Large intestine (tissue), 3 donors: ENCODE data around the gene MRPS6. TPM values are rescaled to one million over a fixed set of nuclear protein-coding genes. Genes with fewer than 3 reads are reported as not detected.

ENCODE experiments used
- DNase-seq, 2 donors: peaks; one replicate each; pipeline versions ENCODE4 v3.0.0 to v3.0.0-alpha.2; 2013
- H3K27ac ChIP-seq: one replicate; pipeline ENCODE4 v1.5.1; 2013; ENCODE audit warnings: low read length
- H3K27me3 ChIP-seq: 2 replicates; pipeline ENCODE4 v1.6.1; 2013; ENCODE audit warnings: low read length; ENCODE audit not compliant: control insufficient read depth, insufficient read depth
- H3K36me3 ChIP-seq: 2 replicates; pipeline ENCODE4 v1.6.1; 2013; ENCODE audit warnings: low read length; ENCODE audit not compliant: control insufficient read depth, insufficient read depth
- H3K4me1 ChIP-seq: one replicate; pipeline ENCODE4 v1.6.1; 2013; ENCODE audit warnings: low read length; ENCODE audit not compliant: control insufficient read depth, insufficient read depth
- H3K4me3 ChIP-seq: one replicate; pipeline ENCODE4 v1.5.1; 2013; ENCODE audit warnings: low read length
- H3K9me3 ChIP-seq: one replicate; pipeline ENCODE4 v1.6.1; 2013; ENCODE audit warnings: mild to moderate bottlenecking, low read depth, low read length, moderate library complexity; ENCODE audit not compliant: control insufficient read depth
- WGBS: methylation state at CpG from one replicate; pipeline ENCODE4 v1.1.5; 2013; ENCODE audit warnings: low lambda C conversion rate; ENCODE audit not compliant: insufficient coverage; 5-methylcytosine and 5-hydroxymethylcytosine counted together
- polyA plus RNA-seq: library from polyadenylated mRNA; unstranded; fragments of 120-200 nt; gene quantifications from one replicate; pipeline ENCODE4 v1.2.1, GENCODE V29; 2013

MRPS6 gene
- polyA plus RNA-seq, 1 donor = 111 TPM

- WGBS = no CpG with 5 or more reads among the region's 2 CpGs
- peaks cover 5% of the 10 kb centered on the region for H3K36me3 ChIP-seq
These were observed 40.5 kb downstream of the MRPS6 start for GRCh38 chr21:34113842-34114241.

DNA sequence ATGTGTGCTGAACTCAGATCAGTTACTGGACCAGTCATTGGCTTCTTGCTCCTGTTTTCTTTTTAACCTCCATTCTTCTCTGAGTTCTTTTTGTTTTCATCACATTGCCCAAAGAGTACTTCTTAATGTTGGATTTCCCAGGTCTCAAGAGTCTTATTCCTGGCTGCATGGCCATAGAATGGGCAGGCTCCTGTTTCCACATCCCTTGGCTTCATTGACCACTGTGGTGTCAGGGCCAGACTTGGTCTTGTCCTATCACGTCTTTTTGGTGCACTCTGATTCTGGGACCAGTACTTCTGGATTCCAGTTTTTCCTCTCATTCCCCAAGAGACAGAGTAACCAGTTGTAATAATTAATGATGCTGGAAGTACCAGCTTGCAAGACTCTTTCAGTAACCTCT is 41.8 kb downstream of the MRPS6 start:
- no peak for DNase-seq
- H3K27ac ChIP-seq = peak overlapping the region; percentile 54
- no CpG with 5 or more reads among the region's 1 CpG for WGBS
- H3K36me3 ChIP-seq = peaks cover 5% of the 10 kb centered on the region
- H3K27me3 ChIP-seq = no peaks in the 10 kb centered on the region
- H3K4me1 ChIP-seq = peaks cover 13% of the 10 kb centered on the region
- no peak overlapping the region for H3K4me3 ChIP-seq
- peaks cover 9% of the 10 kb centered on the region for H3K9me3 ChIP-seq

More at GRCh38 chr21:34113842-34114241, 40.5 kb downstream of the MRPS6 start:
- Histone ChIP-seq H3K27ac (no peak overlapping the region), H3K9me3 (peaks cover 9% of the 10 kb centered on the region), H3K4me1 (peaks cover 13% of the 10 kb centered on the region), H3K4me3 (no peak overlapping the region), H3K27me3 (no peaks in the 10 kb centered on the region)
- no peak for DNase-seq

- no peaks in the 10 kb centered on the region for H3K27me3 ChIP-seq
- H3K36me3 ChIP-seq = peaks cover 5% of the 10 kb centered on the region
- no peak overlapping the region for H3K4me3 ChIP-seq
- peaks cover 13% of the 10 kb centered on the region for H3K4me1 ChIP-seq
- H3K9me3 ChIP-seq = peaks cover 9% of the 10 kb centered on the region
- no CpG with 5 or more reads among the region's 3 CpGs for WGBS
- peak overlapping the region; percentile 80 for H3K27ac ChIP-seq
- peak; percentile 83 to 93 for DNase-seq
These were observed 43.2 kb downstream of the MRPS6 start for GRCh38 chr21:34116569-34116968.

- Histone ChIP-seq H3K36me3 (peaks cover 13% of the 10 kb centered on the region), H3K27me3 (no peaks in the 10 kb centered on the region), H3K4me1 (peaks cover 12% of the 10 kb centered on the region), H3K27ac (no peak overlapping the region), H3K9me3 (peaks cover 4% of the 10 kb centered on the region), H3K4me3 (no peak overlapping the region)
- WGBS = 100% methylated on average over 1 of the region's 2 CpGs
- no peak for DNase-seq
These were observed 47.5 kb downstream of the MRPS6 start for GRCh38 chr21:34120867-34121266.

GRCh38 chr21:34122047-34122446 is 48.7 kb downstream of the MRPS6 start:
- DNase-seq = no peak
- H3K4me1 ChIP-seq = peaks cover 5% of the 10 kb centered on the region
- WGBS = 100% methylated on average over 2 of the region's 2 CpGs
- no peaks in the 10 kb centered on the region for H3K27me3 ChIP-seq
- no peak overlapping the region for H3K4me3 ChIP-seq
- peaks cover 22% of the 10 kb centered on the region for H3K36me3 ChIP-seq
- no peaks in the 10 kb centered on the region for H3K9me3 ChIP-seq
- H3K27ac ChIP-seq = no peak overlapping the region

DNA sequence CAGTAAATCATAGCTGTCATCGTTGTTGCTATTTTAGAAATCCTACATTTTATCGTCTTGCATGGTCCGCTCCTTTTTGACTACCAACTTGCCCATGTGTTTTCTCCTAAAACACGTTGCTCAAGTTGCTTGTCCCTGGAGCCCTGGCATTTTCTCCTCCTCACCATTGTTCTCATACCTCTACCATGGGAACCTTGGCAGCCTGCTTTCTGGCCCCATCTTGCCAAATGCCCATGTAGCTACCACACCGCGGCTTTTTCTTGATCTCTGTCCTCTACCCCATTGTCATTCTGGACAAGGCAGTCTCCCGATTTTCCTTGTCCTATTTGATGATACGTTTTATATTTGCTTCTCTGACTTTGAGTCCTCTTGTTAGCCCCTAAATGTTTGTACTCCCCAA is 50.2 kb downstream of the MRPS6 start:
- Histone ChIP-seq H3K36me3 (peaks cover 19% of the 10 kb centered on the region), H3K4me3 (no peak overlapping the region), H3K27me3 (no peaks in the 10 kb centered on the region), H3K4me1 (peaks cover 4% of the 10 kb centered on the region), H3K27ac (no peak overlapping the region), H3K9me3 (no peaks in the 10 kb centered on the region)
- DNase-seq = no peak
- WGBS = 94% methylated on average over 6 of the region's 8 CpGs

DNA sequence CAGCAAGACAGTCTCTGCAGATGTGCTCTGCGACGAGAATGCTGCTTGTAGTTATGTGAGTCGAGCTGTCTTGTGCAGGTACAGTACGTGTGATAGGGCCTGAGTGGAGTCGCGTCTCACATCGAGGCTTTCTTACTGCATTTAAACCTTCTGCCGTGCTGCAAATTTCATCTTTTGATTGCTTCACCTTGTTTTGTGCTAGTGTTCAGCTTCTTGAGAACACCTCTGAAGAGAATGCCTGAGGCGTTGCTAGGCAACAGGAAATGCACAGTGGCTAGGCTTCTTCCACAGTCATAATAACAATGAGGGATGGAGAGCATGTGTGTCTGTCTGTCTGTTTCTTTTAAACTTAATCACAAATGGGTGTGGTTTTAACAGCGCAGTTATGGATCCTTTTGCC is 52.9 kb downstream of the MRPS6 start:
- H3K9me3 ChIP-seq = no peaks in the 10 kb centered on the region
- no peak for DNase-seq
- no peak overlapping the region for H3K4me3 ChIP-seq
- no CpG with 5 or more reads among the region's 10 CpGs for WGBS
- peaks cover 24% of the 10 kb centered on the region for H3K4me1 ChIP-seq
- H3K27ac ChIP-seq = no peak overlapping the region
- H3K36me3 ChIP-seq = peaks cover 27% of the 10 kb centered on the region
- no peaks in the 10 kb centered on the region for H3K27me3 ChIP-seq

GRCh38 chr21:34126691-34127090 is 53.3 kb downstream of the MRPS6 start:
- H3K9me3 ChIP-seq = no peaks in the 10 kb centered on the region
- no peak for DNase-seq
- H3K27me3 ChIP-seq = no peaks in the 10 kb centered on the region
- no peak overlapping the region for H3K4me3 ChIP-seq
- peaks cover 26% of the 10 kb centered on the region for H3K4me1 ChIP-seq
- WGBS = no CpG with 5 or more reads among the region's 5 CpGs
- no peak overlapping the region for H3K27ac ChIP-seq
- H3K36me3 ChIP-seq = peaks cover 31% of the 10 kb centered on the region

GRCh38 chr21:34128124-34128523 is 54.7 kb downstream of the MRPS6 start:
- no peak overlapping the region for H3K27ac ChIP-seq
- peaks cover 44% of the 10 kb centered on the region for H3K36me3 ChIP-seq
- H3K4me3 ChIP-seq = no peak overlapping the region
- no peak for DNase-seq
- H3K9me3 ChIP-seq = no peaks in the 10 kb centered on the region
- no peaks in the 10 kb centered on the region for H3K27me3 ChIP-seq
- WGBS = no CpG with 5 or more reads among the region's 6 CpGs
- H3K4me1 ChIP-seq = peaks cover 26% of the 10 kb centered on the region

DNA sequence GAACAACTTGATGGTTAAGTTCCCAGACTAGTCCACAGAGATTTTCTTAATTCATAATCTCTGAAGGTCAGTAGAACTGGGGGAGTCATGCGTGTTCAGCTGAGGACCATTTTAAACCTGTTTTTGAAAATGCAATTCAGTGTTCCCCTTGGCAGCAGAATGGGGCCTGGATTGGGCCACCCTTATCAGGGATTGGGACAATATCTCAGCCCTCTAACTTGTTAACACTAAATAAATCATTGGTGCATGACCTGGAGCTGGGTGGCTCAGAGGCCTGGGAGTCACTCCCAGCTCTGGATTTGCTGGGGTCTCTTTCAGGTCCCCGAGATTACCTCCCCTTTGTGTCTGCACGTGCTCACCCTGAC is 55.3 kb downstream of the MRPS6 start:
- WGBS = no CpG with 5 or more reads among the region's 3 CpGs
- Histone ChIP-seq H3K4me1 (peaks cover 26% of the 10 kb centered on the region), H3K27ac (no peak overlapping the region), H3K4me3 (no peak overlapping the region), H3K9me3 (no peaks in the 10 kb centered on the region), H3K36me3 (peaks cover 49% of the 10 kb centered on the region), H3K27me3 (no peaks in the 10 kb centered on the region)
- no peak for DNase-seq

DNA sequence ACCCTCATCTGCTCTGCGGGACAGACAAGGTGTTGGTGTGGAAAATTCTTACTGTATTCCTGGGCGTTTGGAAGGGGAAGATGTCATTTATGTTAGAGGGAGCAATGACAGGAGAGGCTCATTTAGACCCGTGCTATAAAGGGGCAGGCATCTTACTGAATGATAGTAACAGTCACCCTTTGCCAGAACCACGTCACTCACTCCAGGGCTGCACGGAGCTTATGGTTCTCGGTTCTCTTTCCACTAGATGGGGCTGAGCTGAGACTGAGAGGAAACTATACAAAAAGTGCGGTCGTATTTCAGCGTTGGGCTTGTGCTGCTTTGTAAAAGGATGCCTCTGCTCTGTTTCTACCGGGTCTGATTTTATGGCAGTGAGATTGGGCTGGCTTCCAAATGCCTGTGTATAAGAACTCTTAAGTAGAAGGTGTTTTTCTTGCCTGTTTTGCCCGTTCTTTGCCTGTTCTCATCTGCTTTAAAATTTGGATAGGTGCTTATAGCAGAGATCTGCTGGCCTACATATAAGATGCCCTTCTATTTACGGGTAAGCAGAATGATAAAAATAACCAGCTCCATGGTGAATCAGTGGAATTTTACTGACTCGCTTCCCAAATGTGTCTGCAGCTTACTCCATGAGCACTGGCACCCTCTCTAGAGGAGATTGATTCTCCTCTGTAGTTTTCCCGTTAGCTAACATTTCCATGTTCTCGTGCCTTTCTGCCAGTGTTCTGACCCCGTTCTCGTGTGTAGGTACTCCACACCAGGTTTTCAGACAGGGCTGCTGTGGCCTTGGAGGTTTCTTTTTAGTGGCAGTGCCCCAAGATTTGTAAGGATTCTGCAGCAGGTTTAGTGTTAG is 55.9 kb downstream of the MRPS6 start:
- Histone ChIP-seq H3K27ac (no peak overlapping the region), H3K9me3 (no peaks in the 10 kb centered on the region), H3K36me3 (peaks cover 51% of the 10 kb centered on the region), H3K4me1 (peaks cover 26% of the 10 kb centered on the region), H3K27me3 (no peaks in the 10 kb centered on the region), H3K4me3 (no peak overlapping the region)
- peak; percentile 40 to 55 for DNase-seq
- no CpG with 5 or more reads among the region's 17 CpGs for WGBS
